GM18519 (cell line): ENCODE data around the gene LIN37.

Experiments used
- ATAC-seq: cut with Tn5 transposase; IDR thresholded peaks from one replicate; pipeline ENCODE4 v1.9.1; 2021; ENCODE audit warnings: mild to moderate bottlenecking, moderate library complexity; ENCODE audit not compliant: unreplicated experiment, low FRiP score

Gene LIN37

DNA sequence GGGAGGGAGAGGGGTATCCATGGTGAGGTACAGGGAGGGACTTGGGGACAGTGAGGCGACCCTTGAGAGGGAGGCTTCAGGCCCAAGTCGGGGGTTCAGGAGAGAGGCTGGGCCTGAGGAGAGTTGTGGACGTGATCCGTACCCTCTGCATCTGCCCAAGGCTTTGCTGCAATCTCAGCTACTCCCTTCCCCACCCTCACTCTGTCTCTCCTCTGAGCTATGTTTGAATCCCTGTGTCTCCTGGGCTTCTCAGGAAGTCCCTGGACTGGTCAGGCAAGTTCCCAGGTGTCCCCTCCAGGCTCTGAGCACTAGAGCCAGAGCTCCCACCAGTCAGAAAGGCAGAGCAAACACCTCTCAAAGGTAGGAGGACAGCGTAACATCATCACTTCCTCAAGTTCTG lies 1.8 kb downstream of the LIN37 start:
- ATAC-seq, result no peak

DNA sequence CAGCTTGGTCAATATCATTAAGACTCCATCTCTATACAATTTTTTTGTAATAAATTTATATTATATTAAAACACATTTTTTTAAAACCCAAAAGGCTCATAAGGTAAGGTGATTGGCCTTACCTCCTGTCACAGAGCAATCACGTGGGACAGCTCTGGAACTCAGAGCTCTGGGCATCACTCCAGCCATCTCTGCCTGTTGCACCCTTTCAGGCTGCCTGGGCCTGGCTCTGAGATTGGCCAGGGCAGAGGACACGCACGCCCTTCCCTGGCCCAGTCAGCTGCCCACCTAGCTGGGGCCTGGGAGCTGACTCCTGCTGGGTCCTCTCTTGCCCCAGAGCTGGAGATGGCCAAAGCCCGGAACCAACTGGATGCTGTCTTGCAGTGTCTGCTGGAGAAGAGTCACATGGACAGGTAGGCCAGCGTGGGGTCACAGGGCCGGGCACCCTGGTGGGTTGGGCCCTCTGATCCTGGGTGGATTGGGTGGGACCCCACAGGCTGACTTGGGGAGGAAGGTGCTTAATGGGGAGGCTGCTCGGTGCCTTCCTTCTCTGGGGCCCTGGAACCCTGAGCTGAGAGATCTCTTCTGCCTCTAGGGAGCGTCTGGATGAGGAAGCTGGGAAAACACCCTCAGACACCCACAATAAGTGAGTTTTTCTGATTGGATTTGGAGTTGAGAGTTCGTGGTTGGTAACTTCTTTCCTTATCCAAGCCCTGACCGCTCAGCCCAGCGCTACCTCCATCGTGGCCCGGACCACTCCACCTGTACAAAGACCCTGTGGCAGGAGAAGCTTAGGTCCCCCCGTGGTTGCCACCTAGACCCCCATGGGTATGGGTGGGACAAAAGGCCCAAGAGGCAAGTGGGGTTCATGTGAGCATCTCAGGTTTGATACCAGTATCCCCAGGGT lies 3.7 kb downstream of the LIN37 start:
- ATAC-seq, result no peak

DNA sequence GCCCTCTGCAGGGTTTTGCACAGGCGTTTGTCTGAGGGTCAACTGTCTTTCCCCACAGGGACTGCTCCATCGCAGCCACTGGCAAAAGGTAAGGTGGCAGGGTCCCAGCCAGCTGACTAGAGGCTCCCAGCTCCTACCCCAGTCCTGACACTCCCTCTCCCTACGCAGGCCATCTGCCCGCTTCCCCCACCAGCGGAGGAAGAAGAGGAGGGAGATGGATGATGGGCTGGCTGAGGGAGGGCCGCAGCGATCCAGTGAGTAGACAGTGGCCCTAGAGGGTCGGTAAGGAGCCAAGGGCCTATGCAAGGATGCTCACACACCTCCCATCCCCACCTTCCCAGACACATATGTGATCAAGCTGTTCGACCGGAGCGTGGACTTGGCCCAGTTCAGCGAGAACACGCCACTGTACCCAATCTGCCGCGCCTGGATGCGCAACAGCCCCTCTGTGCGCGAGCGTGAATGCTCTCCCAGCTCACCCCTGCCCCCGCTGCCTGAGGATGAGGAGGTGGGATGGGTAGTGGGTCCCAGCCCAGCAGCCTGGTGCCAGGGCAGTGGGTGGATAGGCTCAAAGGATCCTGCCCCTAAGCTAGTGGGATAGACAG lies 4.5 kb downstream of the LIN37 start:
- no peak for ATAC-seq

DNA sequence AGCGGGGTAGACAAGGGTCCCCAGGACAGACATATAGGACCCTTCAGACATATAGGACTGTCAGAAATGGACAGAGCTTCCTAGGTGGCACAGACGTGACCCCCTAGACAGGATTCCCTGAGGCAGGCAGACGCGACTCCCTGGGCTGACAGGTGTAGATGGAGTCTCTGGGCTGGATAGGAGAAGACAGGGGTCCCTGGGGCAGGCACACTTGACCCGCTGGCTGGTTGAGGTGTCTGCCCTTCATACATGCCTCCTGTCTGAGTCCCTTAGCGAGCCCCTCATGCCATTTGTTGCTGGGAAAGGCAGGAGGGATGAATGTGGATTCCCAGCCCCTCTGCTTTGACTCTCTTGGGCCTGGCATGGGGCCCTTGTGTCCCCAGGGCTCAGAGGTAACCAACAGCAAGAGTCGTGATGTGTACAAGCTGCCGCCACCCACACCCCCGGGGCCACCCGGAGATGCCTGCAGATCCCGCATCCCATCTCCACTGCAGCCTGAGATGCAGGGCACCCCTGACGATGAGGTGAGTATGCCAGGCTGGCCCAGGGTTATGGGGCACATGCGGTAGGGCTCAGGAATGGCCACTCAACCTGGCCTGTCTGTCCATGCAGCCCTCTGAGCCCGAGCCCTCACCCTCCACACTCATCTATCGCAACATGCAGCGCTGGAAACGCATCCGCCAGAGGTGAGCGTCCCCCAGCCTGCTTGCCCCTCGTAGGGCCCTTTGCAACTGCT lies 5.4 kb downstream of the LIN37 start:
- no peak for ATAC-seq

DNA sequence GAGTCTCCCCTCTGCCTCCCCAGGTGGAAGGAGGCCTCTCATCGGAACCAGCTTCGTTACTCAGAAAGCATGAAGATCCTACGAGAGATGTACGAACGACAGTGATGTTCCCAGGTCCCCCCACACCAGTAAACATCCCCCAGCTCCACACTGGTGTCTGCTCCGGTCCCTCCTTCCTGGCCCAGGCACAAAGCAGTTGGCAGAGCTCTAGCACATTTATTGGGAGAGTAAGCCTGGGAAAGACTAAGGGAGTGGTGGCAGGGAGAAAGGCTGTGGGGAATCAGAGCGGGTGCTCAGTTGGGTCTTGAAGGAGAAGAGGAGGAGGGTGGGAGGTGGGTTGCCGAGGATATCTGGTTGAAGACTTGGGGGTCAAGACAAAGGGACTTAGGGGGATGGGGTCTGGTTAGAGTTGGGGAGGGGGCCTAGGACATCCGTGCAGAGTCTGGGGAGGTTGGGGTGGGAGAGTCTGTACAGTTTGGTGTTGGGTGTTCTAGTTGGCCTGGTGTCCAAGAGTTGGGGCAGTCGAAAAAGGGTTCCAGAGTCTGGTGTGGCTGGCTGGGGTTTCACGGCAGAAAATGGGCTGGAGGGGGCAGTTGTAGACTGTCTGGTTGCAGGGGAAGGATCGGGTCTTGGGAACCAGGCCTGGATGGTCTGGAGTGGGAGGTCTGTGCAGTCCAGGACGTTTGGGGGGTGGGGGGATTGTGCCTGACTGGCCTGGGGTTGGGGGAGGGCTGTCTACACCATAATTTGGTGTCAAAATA lies 6.2 kb downstream of the LIN37 start:
- no peak for ATAC-seq

DNA sequence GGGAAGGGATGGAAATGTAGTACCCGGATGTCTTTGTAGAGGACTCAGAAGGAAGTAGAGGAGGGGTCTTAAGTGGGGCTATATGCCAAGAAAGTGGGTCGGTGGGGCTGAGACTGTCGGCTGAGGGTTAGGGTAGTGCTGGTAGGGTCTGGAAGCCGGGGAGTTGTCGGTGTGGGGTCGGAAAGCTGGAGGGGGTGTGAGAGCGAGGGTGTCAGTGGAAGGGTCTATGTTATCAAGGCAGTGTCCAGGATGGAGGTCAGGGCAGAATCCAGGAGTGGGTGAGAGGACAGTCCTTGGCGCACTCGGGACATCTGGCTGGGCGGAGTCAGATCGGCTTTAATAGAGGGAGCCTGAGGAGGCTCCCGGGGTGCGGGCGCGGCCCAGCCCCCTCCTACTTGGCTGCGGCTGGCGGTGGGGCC lies 6.8 kb downstream of the LIN37 start:
- ATAC-seq, result no peak

DNA sequence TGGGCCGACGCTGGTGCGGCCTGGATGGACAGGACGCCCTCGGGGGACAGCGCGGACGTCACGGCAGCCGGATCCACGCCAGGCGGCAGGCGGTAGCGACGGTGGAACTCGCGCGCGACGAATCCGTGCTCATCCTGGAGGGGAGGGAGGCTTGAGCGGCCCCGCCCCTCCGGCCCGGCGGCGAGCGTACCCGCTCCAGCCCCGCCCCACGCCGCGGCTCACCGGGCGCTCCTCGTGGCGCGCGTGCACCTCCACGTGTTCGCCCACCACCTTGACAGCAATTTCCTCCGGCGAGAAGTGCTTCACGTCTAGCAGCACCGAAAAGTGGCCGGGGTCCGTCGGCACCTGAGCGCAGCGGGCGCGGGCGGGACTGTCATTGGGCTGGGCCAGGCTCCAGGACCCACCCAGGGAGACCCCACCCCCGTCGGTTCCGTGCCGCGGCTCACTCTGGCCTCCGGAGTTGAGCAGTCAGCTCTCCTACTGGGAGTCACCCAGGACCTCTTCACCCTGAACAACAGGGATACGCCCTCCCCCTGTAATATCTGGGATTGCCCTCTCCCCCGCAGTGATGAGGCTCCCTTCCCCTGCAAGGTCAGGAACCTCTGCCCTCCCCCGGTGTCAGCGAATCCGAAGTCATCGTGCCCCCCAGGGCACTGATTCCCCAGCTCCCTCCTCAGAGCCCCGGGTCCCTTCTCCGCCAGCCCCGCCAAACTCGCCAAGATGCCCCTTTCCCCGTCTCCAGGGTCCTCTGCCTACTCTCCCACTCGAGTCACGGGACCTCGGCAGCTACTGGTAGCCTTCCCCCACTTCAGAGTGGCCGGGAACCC lies 7.4 kb downstream of the LIN37 start:
- no peak for ATAC-seq

DNA sequence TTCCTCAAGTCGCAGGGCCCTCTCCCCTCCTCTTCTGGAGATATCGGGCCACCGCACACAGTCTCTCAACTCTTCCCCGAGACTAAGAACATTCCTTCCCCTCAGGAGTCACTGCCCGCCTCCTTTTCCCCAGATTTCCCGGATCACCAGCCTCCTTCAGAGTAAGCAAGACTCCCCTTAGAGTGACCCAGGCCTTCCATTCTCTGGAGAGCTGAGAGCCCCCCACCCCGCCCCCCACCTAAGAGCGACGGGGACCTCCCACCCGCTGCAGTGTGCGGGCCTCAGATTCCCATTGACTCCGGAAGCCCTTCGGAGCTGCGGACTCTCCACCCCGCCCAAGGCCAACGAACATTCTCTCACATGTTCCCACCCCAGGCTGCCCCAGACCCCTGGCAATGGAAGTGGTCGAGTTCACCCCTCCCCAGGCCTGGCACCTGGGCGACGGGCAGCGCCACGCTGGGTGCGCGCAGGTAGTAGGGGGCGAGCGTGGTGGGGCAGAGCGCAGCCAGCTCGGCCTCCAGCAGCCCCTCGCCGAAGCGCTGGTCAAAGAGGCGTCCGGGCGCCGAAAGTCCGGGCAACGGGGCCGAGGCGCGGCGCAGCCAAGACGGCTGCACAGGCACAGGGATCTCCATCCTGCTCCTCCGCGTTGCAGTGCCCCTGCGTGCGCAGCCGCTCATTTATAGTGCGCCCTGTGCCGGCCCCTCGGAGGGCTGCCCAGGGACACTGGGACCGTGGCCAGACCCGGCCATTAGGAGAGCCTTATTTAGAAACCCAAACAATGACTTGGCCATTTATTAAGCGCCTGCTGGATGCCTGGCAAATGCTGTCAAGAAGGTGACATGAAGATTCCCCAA lies 8.2 kb downstream of the LIN37 start, which contains the start of gene HSPB6:
TSS of gene HSPB6 (minus strand) at position 653 of the 854 bp plus-strand sequence. CDS start at position 632, 21 bp downstream.
- no peak for ATAC-seq

DNA sequence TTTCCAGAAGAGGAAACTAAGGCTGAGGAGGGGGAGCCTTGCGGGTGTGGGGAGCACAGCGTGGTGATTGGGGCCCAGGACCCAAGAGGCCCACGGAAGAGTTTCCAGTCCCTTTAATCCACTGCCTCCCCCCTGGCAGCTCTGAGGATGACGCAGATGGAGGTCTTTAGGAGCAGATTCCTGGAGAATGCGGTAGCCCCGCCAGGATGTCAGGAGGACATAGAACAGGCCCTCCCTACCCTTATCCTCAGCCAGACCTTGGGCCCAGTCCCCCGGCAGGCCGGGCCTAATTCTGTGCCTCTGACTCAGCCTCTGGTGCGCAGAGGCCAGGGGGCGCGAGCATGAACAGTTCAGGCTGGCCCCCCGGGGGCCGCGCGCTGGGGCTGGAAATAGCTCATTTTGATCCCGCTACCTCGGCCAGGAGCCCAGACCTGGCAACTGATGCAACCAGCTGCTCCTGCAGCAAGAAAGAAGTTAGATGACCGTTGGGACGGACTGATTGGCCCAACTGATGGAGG lies 8.9 kb downstream of the LIN37 start:
- no peak for ATAC-seq

DNA sequence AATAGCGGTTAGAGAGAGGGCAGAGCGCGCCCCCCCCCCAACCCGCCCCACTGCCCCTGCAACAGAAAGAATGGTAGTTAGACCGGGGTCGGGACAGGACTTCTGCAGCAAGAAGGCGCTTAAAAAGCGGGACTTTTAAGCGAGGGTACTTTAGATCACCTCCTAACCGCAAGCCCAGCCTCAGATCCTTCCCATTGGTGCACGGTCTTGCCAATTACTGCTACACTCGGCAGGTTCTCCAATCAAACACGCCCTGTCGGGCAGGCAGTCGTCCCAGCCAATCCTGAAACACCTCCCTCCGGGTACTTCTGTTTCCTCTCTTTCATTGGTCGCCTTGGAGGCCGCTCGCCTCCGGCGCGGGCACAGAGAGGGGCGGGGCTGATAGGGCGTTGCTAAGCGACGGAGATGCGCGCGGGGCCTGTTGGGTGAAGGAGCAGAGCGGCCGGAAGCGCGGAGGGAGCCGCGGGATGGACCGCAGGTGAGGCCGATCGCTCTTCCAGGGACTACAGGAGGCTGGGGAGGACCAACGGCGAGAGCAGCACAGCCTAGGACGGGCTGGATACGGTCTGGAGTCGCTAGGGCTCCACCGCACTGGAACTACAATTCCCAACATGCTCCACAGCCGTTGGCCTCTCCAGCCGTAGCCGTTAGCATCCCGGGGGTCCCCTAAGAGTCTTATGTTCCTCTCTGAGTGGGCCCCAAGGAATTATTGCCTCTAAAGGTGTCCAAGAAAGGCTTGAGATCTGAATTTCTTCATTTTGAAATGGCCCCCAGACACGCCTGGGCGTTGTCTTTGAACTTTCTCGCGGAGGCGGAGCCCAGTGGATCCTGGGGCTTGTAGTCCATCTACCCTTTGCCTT lies 9.6 kb downstream of the LIN37 start, which contains the start of gene PROSER3:
TSS of gene PROSER3 (plus strand) at position 428 of the 860 bp plus-strand sequence. CDS start at position 468, 40 bp downstream.
- ATAC-seq, result peak; percentile 94

DNA sequence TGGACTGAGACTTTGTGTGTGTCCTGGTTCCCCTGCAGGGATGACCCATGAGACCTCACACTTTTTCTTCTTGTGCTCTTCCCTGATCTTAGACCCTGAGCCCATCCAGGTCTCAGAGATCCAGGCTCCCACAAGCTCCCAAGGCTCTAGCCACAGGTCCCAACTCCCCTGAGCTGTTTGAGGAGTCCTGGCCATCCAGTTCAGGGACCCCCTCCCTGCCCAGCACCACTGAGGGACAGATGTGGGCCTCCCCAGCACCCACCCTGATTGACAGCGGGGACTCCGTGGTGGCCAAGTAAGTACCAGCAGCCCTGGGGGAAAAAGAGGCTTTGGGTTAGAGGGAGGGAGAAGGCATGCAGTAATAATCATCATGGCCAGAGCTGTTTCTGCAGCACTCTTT lies 11.3 kb downstream of the LIN37 start:
- ATAC-seq, result no peak

DNA sequence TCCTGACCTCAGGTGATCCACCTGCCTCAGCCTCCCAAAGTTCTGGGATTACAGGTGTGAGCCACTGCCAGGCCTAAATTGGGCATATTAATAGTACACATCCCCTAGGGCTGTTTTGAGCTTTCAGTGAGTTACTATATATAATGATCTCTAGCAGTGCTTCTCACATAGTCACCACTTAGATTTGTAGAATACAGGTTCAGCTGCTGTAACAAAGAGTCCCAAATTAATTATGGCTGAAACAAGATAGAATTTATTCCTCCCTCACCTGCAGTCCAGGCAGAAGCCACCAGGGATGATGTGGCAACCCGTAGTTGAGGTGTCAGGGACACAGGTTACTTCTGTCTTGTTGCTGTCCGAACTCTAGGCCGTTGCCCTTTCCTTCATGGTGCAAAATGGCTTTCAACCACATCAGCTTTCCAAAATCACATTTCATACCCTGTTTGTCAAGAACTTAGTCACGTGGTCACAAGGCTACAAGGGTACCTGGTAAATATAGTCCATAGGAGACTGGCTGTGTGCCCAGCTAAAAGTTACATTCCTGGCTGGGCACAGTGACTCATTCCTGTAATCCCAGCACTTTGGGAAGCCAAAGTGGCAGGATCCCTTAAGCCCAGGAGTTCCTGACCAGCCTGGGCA lies 12.5 kb downstream of the LIN37 start:
- no peak for ATAC-seq

DNA sequence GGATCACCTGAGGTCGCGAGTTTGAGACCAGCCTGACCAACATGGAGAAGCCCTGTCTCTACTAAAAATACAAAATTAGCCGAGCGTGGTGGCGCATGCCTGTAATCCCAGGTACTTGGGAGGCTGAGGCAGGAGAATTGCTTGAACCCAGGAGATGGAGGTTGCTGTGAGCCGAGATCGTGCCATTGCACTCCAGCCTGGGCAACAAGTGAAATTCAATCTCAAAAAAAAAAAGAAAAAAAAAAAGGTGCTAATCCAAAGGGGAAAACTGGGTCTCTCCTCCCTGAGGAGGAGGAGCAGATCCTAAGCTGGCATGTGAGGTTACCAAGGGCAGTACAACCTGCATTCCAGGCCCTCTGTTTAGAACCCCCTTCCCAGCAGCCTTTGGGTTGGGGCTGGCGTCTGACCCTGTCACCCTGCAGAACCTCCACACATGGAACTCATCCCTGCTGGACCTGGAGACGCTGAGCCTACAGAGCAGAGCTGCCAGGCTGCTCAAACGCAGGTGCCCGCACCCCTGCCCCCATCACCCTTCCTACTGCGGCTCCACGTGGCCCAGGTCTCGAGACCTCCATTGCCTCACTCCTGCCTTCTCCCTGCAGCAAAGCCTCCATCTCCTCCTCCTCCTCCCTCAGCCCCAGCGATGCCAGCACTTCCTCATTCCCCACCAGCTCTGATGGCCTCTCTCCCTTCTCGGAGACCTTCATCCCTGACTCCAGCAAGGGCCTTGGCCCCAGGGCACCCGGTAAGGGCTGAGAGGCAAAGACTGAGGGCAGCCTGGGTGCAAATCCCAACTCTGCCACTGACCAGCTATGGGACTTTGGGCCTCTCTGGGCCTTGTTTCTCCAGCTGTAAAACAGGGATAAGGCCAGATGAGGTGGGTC lies 16.3 kb downstream of the LIN37 start:
- ATAC-seq, result no peak

DNA sequence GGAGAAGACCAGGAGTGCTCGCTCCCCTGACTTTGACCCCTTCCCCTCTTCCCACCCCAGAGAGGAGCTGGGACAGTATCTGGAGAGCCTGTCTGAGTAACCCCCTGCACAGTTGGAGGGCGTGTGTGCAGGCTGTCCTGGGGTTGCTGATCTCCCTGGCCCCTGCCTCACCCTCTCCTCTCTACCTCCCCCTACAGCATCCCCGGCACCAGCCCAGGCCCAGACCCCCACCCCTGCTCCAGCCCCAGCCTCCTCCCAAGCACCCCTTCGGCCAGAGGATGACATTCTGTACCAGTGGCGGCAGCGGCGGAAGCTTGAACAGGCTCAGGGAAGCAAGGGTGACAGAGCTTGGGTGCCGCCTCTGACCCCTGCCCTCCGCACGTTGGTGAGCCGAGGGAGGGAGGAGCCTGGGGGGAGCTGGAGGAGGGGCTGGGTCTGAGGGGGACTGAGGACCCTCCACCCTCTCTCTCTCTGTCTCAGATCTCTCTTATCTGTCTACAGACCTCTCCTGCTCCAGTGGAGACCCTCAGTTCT lies 18.3 kb downstream of the LIN37 start:
- ATAC-seq, result no peak

DNA sequence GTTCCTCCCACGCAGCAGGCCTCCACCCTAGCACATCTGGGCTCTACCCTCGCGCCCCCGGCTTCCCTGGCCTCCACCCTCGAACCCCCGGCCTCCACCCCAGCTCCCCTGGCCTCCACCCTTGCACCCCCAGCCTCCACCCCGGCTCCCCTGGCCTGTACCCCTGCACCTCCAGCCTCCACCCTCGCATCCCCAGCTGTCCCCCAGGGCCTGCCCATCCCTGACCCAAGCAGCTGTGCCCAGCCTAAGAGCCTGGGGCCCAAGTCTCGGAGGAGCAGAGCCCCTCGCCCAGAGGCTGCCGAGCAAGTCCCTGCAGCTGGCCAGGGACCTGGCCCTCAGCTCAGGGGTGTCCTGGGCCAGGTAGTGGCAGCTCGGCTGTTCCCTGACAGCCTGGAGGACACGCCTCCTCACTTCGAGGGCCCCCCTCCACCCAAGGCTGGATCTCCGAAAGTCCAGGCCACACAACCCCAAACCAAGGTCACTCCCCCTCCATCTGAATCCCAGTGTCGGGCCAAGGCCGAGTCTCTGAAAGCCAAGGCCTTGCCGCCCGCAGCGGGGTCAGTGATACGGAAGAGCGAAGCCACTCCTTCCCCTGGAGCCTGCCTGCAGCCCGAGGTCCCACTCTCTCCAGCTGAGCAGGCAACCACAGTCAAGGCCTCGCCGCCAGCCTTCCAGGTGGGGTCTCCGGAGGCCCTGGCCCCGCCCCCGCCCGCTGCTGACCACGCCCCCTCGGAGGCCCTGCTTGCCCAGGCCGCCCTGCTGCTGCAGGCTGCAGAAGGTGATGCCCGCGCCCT lies 19.1 kb downstream of the LIN37 start:
- no peak for ATAC-seq
